Fibroblast of skin of right quadriceps (primary cell): ENCODE data around the gene ADAMTS15.
"Not testable (repeated sequence)": the region's sequence is repeated elsewhere in the genome, so short reads cannot be mapped to it uniquely, and the experiment has no call there.

Experiments
- DNase-seq: peaks from one replicate; pipeline ENCODE4 v3.0.0-alpha.2; 2013

Gene ADAMTS15

DNA sequence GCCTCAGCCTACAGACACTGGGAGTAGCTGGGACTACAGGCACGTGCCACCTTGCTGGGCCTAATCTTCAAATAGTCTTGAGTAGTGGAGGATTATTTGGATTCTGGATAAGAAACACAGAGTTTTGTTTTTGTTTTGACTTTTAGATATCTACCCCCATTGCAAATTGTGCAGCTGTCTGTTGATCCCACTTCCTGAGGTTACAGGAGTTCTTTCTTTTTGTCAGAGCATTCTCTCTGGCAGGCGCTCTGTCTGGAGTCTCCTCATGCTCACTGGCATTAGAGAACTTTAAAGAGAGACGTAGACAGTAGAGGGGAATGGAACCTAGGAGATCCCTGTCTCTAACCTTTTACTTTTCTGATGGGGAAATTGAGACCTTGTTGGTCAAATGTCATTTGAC, 12.3 kb upstream of the ADAMTS15 start:
- DNase-seq, result no peak

- DNase-seq, result no peak
Observed at GRCh38 chr11:130437848-130438247, 10.6 kb upstream of the ADAMTS15 start.

GRCh38 chr11:130438401-130439159, 9.9 kb upstream of the ADAMTS15 start:
- not testable (repeated sequence) for DNase-seq

GRCh38 chr11:130439160-130439519, 9.3 kb upstream of the ADAMTS15 start:
- DNase-seq, result no peak

DNA sequence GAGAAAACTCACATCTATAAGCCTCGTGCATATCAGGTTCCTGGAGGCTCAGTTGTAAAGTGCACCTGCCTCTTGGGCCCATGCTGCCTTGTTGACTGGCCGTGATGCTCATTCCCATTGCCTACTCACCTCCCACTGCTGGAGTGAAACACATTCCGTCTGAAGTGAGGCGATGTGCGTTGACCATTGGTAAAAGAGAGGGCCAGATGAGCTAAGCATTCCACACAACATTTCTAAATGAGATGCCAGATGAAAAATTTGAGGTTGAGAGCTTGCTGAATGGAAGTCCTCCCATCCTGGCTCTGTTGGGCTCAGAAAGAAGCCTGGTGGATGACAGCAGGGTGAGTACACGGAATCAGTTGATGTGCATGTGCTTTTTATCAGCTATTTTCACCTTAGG, 8.6 kb upstream of the ADAMTS15 start:
- no peak for DNase-seq

DNA sequence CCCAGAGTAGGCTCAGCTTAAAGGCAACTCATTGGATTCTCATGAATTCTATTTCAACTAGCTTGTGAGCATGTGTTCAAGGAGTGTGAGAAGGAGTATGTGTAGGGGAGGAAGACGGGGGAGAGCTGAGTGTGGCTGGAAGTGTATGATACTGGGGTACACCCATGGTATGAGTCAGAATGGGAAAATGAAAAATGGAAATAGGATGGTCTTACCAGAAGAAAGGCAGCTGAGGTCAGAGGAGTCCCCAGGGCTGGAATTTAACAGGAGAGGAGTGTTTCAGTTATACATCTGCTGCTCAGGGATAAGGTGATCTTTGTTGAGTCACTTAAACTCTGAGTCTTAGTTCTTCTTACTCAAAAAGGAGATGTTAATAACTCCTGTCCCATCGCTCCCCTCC, 6.7 kb upstream of the ADAMTS15 start:
- no peak for DNase-seq

DNA sequence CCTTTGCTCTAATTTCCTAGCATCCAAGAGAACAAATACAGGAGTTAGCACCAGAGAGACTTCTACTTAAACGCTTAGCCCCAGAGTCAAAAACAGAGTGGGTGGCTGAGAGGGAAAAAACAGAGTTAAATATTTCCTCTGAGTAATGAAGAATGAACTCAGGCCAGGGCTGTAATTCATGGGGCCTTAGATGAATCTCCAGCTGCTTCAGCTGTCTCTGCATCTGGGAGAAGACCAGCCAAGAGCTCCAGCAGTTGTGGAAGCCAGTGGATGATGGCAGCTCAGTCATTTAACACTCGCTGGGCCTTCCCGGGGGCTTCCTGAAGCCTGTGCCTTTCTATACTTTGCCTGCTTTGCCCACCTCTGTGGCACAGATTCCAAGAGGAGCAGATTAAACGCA, 5.7 kb upstream of the ADAMTS15 start:
- DNase-seq, result peak; percentile 67

DNA sequence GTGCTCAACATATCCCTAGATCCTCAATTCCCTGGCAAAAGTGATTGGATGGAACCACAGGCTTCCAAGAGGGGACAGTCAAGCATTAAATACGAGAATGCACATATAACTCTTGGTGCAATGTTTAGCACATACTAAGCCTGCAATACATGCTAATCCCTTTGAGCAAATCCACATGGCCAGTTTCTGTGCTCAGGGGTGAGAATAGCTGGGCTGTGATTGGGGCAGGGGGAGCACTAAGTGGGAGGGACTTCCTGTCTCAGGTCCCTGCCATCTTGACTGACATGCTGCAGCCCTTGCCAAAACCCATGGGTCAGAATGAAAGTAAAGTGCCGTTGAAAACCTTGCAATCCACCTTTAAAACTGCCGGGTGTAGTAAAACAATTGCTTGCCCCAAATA, 2.7 kb upstream of the ADAMTS15 start:
- no peak for DNase-seq

GRCh38 chr11:130448039-130448415, 418 bp upstream of the ADAMTS15 start:
- no peak for DNase-seq

DNA sequence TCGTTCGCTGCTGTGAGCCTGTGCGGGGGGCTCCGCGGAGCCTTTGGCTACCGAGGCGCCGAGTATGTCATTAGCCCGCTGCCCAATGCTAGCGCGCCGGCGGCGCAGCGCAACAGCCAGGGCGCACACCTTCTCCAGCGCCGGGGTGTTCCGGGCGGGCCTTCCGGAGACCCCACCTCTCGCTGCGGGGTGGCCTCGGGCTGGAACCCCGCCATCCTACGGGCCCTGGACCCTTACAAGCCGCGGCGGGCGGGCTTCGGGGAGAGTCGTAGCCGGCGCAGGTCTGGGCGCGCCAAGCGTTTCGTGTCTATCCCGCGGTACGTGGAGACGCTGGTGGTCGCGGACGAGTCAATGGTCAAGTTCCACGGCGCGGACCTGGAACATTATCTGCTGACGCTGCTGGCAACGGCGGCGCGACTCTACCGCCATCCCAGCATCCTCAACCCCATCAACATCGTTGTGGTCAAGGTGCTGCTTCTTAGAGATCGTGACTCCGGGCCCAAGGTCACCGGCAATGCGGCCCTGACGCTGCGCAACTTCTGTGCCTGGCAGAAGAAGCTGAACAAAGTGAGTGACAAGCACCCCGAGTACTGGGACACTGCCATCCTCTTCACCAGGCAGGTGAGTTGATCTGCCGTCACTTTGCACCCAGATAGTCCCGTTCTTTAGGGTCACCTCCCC, 1.0 kb downstream of the ADAMTS15 start:
- DNase-seq, result peak; percentile 8

DNA sequence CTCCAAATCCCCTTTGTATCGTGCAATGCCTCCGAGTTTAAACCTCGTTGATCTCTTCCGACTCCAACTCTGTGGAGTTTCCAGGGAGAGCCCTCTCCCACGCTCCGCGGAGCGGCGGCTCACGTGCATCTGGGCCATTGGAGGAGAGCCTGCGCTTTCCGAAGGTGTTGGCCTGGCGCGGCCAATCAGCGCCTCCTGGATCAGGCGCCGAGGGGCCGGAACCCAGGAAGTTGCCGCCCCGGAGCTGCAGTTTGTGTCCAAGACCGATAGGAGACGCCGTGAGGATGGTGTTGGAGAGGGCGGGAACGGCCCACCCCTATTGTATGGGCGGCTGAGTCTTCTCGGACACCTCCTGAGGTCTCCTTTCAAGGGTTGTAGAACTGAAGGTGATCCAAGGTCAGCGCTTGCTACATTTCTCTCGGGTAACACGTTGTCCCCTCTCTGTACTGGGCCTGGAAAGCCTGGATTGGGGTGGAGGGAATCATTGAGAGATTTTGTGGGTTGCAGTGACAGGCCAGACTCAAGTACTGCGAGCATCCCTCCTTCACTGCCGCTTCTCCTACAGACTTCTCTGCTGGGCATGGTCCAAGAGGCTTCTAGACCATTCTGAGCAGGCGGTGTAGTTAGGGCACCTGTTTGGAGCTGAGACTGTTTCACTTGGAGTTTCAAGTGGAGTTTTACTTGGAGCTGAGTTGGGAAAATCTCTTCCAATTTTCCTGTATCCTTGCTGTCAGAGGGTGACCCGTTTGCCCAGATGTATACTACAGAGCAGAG, 1.7 kb downstream of the ADAMTS15 start:
- peak; percentile 74 for DNase-seq

DNA sequence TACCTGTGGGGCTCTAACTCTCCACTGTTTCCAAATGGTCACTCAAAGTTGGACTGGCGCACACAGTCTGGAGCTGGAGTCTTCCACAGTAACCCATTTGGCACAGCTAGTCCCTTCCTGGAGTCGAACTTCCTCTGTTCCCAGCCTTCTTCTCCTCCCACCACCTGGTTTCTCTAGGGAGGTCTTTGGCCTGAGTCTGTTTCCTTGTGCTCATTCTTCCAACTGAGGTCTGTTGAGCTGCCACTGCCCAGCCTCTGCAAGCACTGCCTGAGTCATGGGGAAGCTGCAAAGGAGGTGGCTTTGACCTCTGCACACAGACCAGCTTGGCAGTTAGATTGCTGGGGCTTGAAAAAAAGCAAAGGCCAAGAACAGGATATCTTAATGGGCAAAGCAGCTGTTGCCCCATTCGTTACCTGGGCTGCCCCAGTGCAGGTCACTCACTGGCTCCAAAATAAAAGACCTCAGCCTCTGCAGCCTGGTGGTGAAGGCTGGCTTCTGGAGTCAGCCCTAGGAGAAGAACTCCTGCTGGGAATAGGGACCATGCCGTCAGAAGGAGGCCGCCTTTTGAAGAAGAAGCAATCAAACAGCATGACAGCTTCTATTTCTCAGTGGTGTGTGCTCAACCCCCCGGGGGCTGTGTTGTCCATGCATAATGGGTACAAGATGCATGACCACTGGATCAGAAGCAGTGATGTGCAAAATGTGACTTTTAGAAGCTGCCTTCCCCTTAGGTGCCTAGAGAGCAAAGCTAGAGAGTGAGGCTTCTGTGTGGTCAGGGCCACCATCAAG, 3.0 kb downstream of the ADAMTS15 start:
- DNase-seq, result peak; percentile 39

DNA sequence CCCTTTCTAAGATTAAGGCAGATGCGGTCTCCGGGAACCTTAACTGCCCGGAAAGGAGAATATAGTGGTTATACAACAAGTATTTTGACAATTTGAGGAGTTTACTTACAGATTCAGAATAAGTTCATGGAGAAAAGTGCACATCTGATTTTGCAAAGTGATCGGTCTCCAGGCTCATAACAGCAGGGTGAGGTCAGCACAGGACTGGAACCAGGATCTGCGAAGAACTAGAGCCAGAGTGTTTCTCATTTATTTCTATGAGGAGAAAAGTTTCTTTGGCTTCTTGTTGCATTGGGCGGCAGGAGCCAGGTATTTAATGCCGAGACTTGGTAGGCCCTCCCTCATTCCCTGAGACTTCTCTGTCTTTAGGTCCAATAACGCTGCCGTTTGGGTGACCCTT, 3.7 kb downstream of the ADAMTS15 start:
- DNase-seq, result no peak

- no peak for DNase-seq
Observed at GRCh38 chr11:130452940-130453339, 4.5 kb downstream of the ADAMTS15 start.

DNA sequence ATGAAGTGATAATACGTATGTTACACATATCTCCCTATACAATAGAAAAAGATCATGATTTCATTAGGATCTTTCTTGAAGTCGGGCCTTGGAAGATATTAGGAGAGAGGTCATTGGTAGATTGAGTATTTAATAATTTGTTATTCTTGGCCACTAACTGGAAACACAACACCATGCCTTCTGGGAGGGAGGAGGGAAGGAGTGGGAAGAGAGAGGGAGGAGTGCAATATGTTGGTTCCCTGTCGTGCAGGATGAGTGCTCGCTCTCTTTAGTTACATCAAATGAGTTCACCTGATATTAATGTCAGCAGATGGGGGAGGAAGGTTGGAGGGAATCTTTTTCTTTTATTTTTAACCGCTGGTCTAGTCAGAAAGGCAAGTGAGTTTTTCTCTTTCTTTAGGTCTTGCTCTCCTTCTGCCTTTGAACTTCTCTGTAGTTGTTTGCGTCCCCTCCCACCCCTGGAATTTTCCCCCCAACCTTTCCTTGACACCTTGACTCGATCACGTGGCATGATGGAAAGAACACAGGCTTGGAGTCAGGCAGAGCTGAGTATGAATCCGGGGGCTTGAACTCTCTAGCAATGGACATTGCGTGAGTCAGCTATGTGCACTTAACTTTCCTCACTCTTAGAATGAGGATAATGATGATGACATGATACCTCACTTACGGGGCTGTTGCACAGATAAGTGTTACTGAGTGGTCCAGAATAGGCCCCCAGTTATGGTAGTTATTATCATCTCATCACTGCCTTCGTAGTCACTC, 6.2 kb downstream of the ADAMTS15 start:
- peak; percentile 18 for DNase-seq

GRCh38 chr11:130455483-130456127, 7.2 kb downstream of the ADAMTS15 start:
- no peak for DNase-seq

DNA sequence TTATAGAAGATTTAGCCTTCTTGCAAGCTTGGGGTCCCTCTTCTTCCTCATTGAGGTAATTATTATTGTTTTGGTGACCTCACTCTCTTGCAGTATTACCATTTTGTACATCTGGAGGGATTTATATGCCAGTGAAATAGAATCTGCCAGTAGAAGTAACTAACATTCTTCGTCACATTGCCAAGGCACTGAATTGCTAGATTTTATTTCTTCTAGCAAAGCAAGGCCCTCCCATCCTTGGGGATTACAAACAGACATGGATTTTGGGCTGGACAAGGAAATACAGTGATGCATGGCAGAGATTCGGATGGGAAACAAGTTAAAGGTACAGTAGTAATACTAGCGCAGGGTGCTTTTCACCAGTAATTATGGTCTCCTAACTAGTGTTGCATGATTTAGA, 7.8 kb downstream of the ADAMTS15 start:
- DNase-seq, result no peak

GRCh38 chr11:130457623-130458409, 9.4 kb downstream of the ADAMTS15 start:
- DNase-seq, result no peak

- DNase-seq, result no peak
Observed at GRCh38 chr11:130458410-130458729, 9.9 kb downstream of the ADAMTS15 start.

DNA sequence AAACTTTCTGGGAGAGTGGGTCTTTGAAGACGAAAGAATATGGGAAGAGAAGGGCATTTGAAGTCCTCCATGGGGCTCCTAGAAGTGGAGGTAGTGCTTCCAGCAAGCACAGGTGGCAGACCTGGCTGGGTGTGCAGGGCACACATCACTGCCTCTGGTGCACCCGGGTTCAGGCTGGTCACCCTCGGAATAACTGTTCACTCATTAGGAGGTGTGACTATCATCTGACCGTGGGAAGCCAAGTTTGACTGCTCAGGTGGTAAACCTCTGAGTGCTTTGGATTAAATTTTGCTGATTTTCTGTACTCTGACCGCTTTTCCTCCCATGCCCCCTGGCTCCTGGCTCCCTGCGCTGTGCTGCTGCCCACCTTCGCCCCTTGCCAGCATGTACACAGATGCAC, 11.1 kb downstream of the ADAMTS15 start:
- no peak for DNase-seq
